Fibroblast of pulmonary artery (primary cell): ENCODE results near the gene PAFAH2.

ENCODE experiments used
- DNase-seq: peaks from one replicate; pipeline ENCODE4 v3.0.0-alpha.2; 2010; ENCODE audit warnings: low read depth
- H3K4me3 ChIP-seq: replicated peaks from 2 replicates; pipeline ENCODE4 v1.5.1; 2011; ENCODE audit warnings: low read depth, mild to moderate bottlenecking, control low read depth, low read length, moderate library complexity
- TF ChIP-seq, protein P1 (sequence below): IDR thresholded peaks from 2 replicates; pipeline ENCODE4 v1.5.1; 2011; ENCODE audit warnings: mild to moderate bottlenecking, control low read depth, low read length, inconsistent platforms; ENCODE audit errors: missing control alignments

The PAFAH2 gene

DNA sequence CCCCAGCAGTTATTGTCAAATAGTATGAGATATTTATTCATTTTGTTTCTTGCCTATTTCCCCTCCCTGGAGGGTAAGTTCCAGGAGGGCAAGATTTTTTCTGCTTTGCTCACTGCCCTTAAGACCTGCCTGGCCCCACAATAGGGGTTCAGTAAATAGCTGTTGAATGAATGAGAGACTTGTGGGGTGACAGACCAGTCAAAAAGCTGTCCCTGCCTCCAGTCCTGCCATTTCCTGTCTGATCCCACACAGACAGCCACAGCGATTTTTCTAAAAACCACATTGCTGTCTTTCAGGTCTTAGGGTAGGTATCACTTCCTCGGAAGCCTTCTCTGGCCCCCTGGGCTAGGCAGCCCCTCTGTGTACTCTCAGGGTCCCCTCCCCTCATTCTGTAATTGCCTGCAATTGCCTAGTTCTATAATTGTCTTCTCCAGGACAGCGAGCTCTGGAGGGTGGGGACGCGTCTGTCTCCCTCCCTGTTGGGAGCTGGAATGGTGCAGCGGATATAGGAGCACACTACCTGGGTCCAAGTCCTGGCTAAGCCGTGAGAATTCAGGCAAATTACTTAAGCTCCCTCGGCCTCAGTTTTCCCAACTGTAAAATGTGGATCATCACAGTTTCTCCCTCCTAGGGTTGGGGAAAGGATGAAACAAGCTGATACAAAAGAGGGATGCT is 21.9 kb upstream of the PAFAH2 start:
- H3K4me3 ChIP-seq = no peak overlapping the region
- TF ChIP-seq, protein P1, sequence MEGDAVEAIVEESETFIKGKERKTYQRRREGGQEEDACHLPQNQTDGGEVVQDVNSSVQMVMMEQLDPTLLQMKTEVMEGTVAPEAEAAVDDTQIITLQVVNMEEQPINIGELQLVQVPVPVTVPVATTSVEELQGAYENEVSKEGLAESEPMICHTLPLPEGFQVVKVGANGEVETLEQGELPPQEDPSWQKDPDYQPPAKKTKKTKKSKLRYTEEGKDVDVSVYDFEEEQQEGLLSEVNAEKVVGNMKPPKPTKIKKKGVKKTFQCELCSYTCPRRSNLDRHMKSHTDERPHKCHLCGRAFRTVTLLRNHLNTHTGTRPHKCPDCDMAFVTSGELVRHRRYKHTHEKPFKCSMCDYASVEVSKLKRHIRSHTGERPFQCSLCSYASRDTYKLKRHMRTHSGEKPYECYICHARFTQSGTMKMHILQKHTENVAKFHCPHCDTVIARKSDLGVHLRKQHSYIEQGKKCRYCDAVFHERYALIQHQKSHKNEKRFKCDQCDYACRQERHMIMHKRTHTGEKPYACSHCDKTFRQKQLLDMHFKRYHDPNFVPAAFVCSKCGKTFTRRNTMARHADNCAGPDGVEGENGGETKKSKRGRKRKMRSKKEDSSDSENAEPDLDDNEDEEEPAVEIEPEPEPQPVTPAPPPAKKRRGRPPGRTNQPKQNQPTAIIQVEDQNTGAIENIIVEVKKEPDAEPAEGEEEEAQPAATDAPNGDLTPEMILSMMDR = no peak

GRCh38 chr1:26017606-26018005 is 19.7 kb upstream of the PAFAH2 start:
- DNase-seq = no peak
- TF ChIP-seq, protein P1 = no peak
- H3K4me3 ChIP-seq = no peak overlapping the region

More for the DNA sequence above, 21.9 kb upstream of the PAFAH2 start:
- no peak for DNase-seq

DNA sequence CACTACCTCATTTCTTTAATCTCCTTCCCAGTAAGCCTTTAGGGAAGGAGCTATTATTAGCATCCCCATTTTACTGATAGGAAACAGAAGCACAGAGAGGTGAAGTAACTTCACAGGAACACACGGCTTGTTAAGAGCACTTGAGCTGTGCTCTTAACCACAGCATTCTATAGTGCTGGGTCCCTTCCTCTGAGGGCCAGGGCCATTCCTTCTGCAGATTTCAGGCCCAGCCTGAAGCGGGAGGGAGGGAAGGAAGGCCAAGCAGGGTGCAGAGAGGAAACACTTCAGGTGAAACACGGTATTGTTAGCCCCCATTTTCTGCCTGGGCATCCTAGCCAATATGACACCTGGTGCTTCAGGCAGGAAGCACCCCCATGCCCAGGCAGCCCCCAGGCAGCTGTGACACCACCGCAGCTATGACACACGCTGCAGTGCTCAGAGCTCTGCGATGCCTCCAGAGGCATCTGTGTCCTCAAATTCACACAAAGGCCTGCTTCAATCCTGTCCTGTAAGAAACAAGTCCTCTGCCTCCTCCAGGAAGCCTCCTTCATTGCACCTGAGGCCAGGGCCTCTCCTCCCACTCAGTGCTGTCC is 19.2 kb upstream of the PAFAH2 start:
- H3K4me3 ChIP-seq = no peak overlapping the region
- TF ChIP-seq, protein P1 = no peak
- no peak for DNase-seq

GRCh38 chr1:26016258-26016952 is 18.5 kb upstream of the PAFAH2 start:
- no peak overlapping the region for H3K4me3 ChIP-seq
- TF ChIP-seq, protein P1 = no peak
- no peak for DNase-seq

DNA sequence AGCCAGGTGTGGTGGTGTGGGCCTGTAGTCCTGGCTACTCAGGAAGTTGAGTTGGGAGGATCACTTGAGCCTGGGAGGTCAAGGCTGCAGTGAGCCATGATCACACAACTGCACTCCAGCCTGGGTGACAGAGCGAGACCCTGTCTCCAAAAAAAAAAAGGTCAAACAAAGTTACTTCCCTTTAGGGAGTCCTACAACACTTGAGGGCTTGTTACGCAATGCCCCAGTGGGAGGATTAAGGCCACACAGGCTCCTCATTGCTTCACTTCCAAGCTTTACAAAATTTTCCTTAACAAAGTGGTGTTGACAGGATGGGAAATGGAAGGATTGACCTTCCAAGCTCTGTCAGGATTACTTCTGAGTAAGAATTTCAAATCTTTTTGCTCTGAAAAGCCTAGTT is 17.5 kb upstream of the PAFAH2 start:
- TF ChIP-seq, protein P1 = no peak
- DNase-seq = peak; percentile 93
- no peak overlapping the region for H3K4me3 ChIP-seq

DNA sequence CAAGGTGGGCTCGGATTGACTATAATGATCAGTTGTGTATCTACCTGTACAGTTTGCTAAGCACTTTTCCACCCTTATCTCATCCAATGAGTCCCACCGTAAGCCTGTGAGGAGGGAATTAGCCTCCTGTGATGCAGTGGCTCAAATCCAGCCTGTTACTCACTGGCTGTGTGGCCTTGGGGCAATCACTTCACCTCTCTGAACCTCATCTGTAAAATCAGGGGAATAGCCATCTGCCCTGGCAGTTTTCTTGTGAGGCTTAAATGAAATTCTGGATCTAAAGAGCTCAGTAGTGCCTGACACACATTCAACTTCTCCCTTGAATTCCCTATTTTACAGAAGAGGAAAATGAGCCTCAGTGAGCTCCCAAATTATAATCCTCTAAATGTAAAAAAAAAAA is 16.3 kb upstream of the PAFAH2 start:
- TF ChIP-seq, protein P1 = no peak
- DNase-seq = no peak

More for the DNA sequence above, 16.3 kb upstream of the PAFAH2 start:
- no peak overlapping the region for H3K4me3 ChIP-seq
